Thyroid gland (tissue), 4 donors: ENCODE data around the gene YARS1. TPM values are rescaled to one million over a fixed set of nuclear protein-coding genes. Genes with fewer than 3 reads are reported as not detected.

ENCODE experiments used
- DNase-seq, 2 donors: peaks; one replicate each; pipeline ENCODE4 v3.0.0-alpha.2; 2019
- H3K27ac ChIP-seq, 3 donors: fragments of 200-600 bp; sonication (generic); 1 replicate in 2 of 3; 2 replicates in 1 of 3; pipeline ENCODE4 v1.5.1; 2016 to 2019; ENCODE audit warnings: mild to moderate bottlenecking in 1 of 3, moderate library complexity in 1 of 3
- H3K27me3 ChIP-seq: fragments of 200-600 bp; sonication (generic); one replicate; pipeline ENCODE4 v1.5.1; 2019
- H3K36me3 ChIP-seq, 2 donors: fragments of 200-600 bp; sonication (generic); one replicate each; pipeline ENCODE4 v1.5.1; 2016 to 2019
- H3K4me1 ChIP-seq, 2 donors: fragments of 200-600 bp; sonication (generic); one replicate each; pipeline ENCODE4 v1.5.1; 2017 to 2019
- H3K4me3 ChIP-seq, 3 donors: fragments of 200-600 bp; sonication (generic); replicated peaks in 1 of 3; 1 replicate in 2 of 3; 2 replicates in 1 of 3; pipeline ENCODE4 v1.5.1; 2016; ENCODE audit warnings: mild to moderate bottlenecking in 1 of 3
- H3K9me3 ChIP-seq: fragments of 200-600 bp; sonication (generic); one replicate; pipeline ENCODE4 v1.5.1; 2017
- POLR2A ChIP-seq, 2 donors: fragments of 450-650 bp; IDR thresholded peaks; one replicate each; pipeline ENCODE4 v1.6.1; 2017; ENCODE audit warnings: antibody characterized with exemption in 2 of 2, mild to moderate bottlenecking in 2 of 2, moderate library complexity in 1 of 2
- WGBS, 2 donors: methylation state at CpG; one replicate each; pipeline ENCODE4 v1.1.5; 2017; 5-methylcytosine and 5-hydroxymethylcytosine counted together
- intact Hi-C: fragments of 100-400 bp; cut with DNase I; formaldehyde crosslinking; loops from one replicate; pipeline ENCODE4 v1.15.1; 2023
- total RNA-seq, 4 donors: library from RNA; depleted of rRNA; stranded (reverse); fragments of >200 nt; gene quantifications; one replicate each; pipeline ENCODE4 v1.2.3, GENCODE V29; 2016
- TF ChIP-seq, protein P1 (sequence below), 6 experiments: fragments of 200-600 bp in 3 of 6; fragments of 450-650 bp in 3 of 6; sonication (generic) in 3 of 6; IDR thresholded peaks; one replicate each; pipeline ENCODE4 v1.5.1; 2016 to 2019; ENCODE audit warnings: antibody characterized with exemption in 6 of 6, mild to moderate bottlenecking in 2 of 6, inconsistent platforms in 1 of 6, moderate library complexity in 1 of 6

YARS1 gene
- total RNA-seq, 4 donors from 2014 or later = 42.8 to 76.0 (median 50.3) TPM

DNA sequence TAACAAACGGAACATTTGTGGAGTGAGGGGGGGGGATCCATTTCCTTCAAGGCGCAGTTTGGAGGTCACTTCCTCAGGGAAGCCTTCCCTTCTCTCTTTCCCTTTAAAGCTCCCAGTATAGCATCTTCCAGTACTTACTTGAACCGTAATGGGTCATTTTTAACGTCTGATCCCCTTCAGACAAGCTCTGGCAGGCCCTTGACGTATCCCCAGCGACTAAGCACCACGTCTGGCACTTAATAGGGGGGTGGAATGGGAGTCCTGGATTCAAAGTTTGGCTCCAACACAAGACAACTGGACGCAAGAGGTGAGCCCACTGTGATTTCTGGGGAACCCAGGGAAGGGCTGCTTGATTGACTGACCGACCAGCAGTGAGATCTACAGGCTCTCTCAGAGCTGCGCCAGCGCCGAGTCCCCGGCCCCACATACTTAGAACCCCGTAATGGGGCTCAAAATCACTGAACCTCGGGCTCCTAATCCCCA is 441 bp downstream of the YARS1 start:
- intact Hi-C loops = no loop called here
- H3K4me1 ChIP-seq = peaks cover 25 to 41% of the 10 kb centered on the region in 2 donors
- no peaks in the 10 kb centered on the region for H3K27me3 ChIP-seq
- H3K9me3 ChIP-seq = no peaks in the 10 kb centered on the region
- H3K27ac ChIP-seq = peak overlapping the region; percentile 42 to 95 (median 69)
- TF ChIP-seq, protein P1, sequence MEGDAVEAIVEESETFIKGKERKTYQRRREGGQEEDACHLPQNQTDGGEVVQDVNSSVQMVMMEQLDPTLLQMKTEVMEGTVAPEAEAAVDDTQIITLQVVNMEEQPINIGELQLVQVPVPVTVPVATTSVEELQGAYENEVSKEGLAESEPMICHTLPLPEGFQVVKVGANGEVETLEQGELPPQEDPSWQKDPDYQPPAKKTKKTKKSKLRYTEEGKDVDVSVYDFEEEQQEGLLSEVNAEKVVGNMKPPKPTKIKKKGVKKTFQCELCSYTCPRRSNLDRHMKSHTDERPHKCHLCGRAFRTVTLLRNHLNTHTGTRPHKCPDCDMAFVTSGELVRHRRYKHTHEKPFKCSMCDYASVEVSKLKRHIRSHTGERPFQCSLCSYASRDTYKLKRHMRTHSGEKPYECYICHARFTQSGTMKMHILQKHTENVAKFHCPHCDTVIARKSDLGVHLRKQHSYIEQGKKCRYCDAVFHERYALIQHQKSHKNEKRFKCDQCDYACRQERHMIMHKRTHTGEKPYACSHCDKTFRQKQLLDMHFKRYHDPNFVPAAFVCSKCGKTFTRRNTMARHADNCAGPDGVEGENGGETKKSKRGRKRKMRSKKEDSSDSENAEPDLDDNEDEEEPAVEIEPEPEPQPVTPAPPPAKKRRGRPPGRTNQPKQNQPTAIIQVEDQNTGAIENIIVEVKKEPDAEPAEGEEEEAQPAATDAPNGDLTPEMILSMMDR (IDR thresholded peaks at IDR 0.05) = no peak
- no peak for TF ChIP-seq POLR2A (IDR thresholded peaks at IDR 0.05)
- no peak for DNase-seq
- peak overlapping the region; percentile 65 to 92 (median 70) for H3K4me3 ChIP-seq
- WGBS, 2 donors = 1% methylated on average over 11 to 13 of the region's 15 CpGs
- no peaks in the 10 kb centered on the region for H3K36me3 ChIP-seq

GRCh38 chr1:32813941-32814739 is 3.0 kb downstream of the YARS1 start:
- Histone ChIP-seq H3K27ac (no peak overlapping the region), H3K4me1 (peaks cover 23 to 28% of the 10 kb centered on the region in 2 donors)

DNA sequence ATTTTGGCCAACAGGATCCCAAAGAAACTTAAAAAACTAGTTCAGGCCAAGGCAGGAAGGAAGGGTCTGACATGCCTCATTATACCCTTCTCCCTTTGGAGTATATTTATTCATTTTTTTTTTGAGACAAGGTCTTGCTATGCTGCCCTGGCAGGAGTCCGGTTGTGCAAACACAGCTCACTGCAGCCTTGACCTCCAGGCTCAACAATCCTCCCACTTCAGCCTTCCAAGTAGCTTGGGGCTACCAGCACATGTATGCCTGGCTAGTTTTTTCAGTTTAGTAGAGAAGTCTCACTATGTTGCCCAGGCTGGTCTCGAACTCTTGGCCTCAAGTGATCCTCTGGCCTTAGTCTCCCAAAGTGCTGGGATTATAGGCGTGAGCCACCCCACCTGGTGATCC is 5.2 kb downstream of the YARS1 start:
- no peaks in the 10 kb centered on the region for H3K27me3 ChIP-seq
- 93 to 94% methylated on average over 3 of the region's 3 CpGs for WGBS, 2 donors
- H3K36me3 ChIP-seq = peaks cover 0 to 15% of the 10 kb centered on the region in 2 donors
- H3K4me1 ChIP-seq = peaks cover 20 to 30% of the 10 kb centered on the region in 2 donors
- H3K4me3 ChIP-seq = no peak overlapping the region
- DNase-seq = no peak
- H3K9me3 ChIP-seq = no peaks in the 10 kb centered on the region
- intact Hi-C loops = no loop called here
- no peak overlapping the region for H3K27ac ChIP-seq
- TF ChIP-seq POLR2A (IDR thresholded peaks at IDR 0.05) = no peak
- TF ChIP-seq, protein P1 (IDR thresholded peaks at IDR 0.05) = no peak

More at GRCh38 chr1:32813941-32814739, 3.0 kb downstream of the YARS1 start:
- Histone ChIP-seq H3K4me3 (no peak overlapping the region), H3K9me3 (no peaks in the 10 kb centered on the region), H3K27me3 (no peaks in the 10 kb centered on the region), H3K36me3 (peaks cover 0 to 15% of the 10 kb centered on the region in 2 donors)
- intact Hi-C loops = no loop called here
- TF ChIP-seq, protein P1 (IDR thresholded peaks at IDR 0.05) = no peak
- no peak for TF ChIP-seq POLR2A (IDR thresholded peaks at IDR 0.05)
- no peak for DNase-seq
- 90 to 94% methylated on average over 11 of the region's 11 CpGs for WGBS, 2 donors

DNA sequence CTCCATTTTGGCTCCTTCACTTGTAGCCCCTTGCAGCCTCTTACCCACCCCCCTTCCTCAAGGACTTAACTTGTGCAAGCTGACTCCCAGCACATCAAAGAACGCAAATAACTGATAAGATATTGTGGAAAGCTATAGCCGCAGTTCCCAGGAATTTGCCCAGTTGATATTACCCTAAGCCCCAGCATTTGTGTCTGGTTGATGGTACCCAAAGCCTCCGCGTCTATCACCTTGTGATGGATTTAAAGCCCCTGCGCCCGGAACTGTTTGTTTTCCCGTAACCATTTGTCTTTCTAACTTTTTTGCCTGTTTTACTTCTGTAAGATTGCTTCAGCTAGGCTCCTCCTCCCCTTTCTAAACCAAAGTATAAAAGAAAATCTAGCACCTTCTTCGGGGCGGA is 5.9 kb downstream of the YARS1 start:
- DNase-seq = no peak
- WGBS, 2 donors = 91 to 92% methylated on average over 9 of the region's 9 CpGs
- intact Hi-C loops = no loop called here

More for the DNA sequence above, 5.9 kb downstream of the YARS1 start:
- Histone ChIP-seq H3K27me3 (no peaks in the 10 kb centered on the region), H3K4me1 (peaks cover 25 to 34% of the 10 kb centered on the region in 2 donors), H3K9me3 (no peaks in the 10 kb centered on the region), H3K36me3 (peaks cover 0 to 15% of the 10 kb centered on the region in 2 donors), H3K27ac (no peak overlapping the region), H3K4me3 (no peak overlapping the region)
- TF ChIP-seq, protein P1 (IDR thresholded peaks at IDR 0.05) = no peak
- TF ChIP-seq POLR2A (IDR thresholded peaks at IDR 0.05) = no peak
